Neural progenitor cell (in vitro differentiated cells): ENCODE results near the gene ATXN7L1. TPM values are rescaled to one million over a fixed set of nuclear protein-coding genes. Genes with fewer than 3 reads are reported as not detected.

Experiments used
- DNase-seq: peaks from one replicate; pipeline ENCODE4 v3.0.0-alpha.2; 2016; ENCODE audit warnings: low spot score
- H2AFZ ChIP-seq: fragments of 200-600 bp; sonication (generic); replicated peaks from 2 replicates; pipeline ENCODE4 v1.6.1; 2016; ENCODE audit warnings: antibody characterized with exemption
- H3F3A ChIP-seq: fragments of 200-600 bp; sonication (generic); 2 replicates; pipeline ENCODE4 v1.6.1; 2016; ENCODE audit warnings: antibody characterized with exemption, low read depth
- H3K27ac ChIP-seq: fragments of 200-600 bp; sonication (generic); 2 replicates; pipeline ENCODE4 v1.5.1; 2016; ENCODE audit warnings: mild to moderate bottlenecking
- H3K27me3 ChIP-seq: fragments of 200-600 bp; sonication (generic); 2 replicates; pipeline ENCODE4 v1.6.1; 2016; ENCODE audit warnings: mild to moderate bottlenecking, moderate library complexity
- H3K36me3 ChIP-seq: fragments of 200-600 bp; sonication (generic); 2 replicates; pipeline ENCODE4 v1.5.1; 2016
- H3K4me1 ChIP-seq: fragments of 200-600 bp; sonication (generic); 2 replicates; pipeline ENCODE4 v1.6.1; 2016; ENCODE audit warnings: mixed run types
- H3K4me2 ChIP-seq: fragments of 200-600 bp; sonication (generic); 2 replicates; pipeline ENCODE4 v1.6.1; 2016
- H3K4me3 ChIP-seq: fragments of 200-600 bp; sonication (generic); 2 replicates; pipeline ENCODE4 v1.5.1; 2016
- H3K79me2 ChIP-seq: fragments of 200-600 bp; sonication (generic); 2 replicates; pipeline ENCODE4 v1.6.1; 2016; ENCODE audit warnings: low read depth
- H3K9ac ChIP-seq: fragments of 200-600 bp; sonication (generic); 2 replicates; pipeline ENCODE4 v1.6.1; 2016
- H3K9me3 ChIP-seq: fragments of 200-600 bp; sonication (generic); 2 replicates; pipeline ENCODE4 v1.5.1; 2016; ENCODE audit warnings: low read depth
- H4K20me1 ChIP-seq: fragments of 200-600 bp; sonication (generic); 2 replicates; pipeline ENCODE4 v1.6.1; 2016; ENCODE audit warnings: low read depth
- H3K27ac Mint-ChIP-seq: 3 replicates; pipeline ENCODE4 v1.8.0; 2021; ENCODE audit warnings: mixed read lengths
- H3K27me3 Mint-ChIP-seq: 2 replicates; pipeline ENCODE4 v1.8.0; 2022; ENCODE audit warnings: low read depth, mild to moderate bottlenecking, inconsistent platforms, moderate library complexity, mixed read lengths; ENCODE audit not compliant: insufficient read depth
- H3K36me3 Mint-ChIP-seq: 3 replicates; pipeline ENCODE4 v1.8.0; 2021; ENCODE audit warnings: mixed read lengths
- H3K4me1 Mint-ChIP-seq: 3 replicates; pipeline ENCODE4 v1.8.0; 2021; ENCODE audit warnings: mixed read lengths
- H3K4me3 Mint-ChIP-seq: 3 replicates; pipeline ENCODE4 v1.8.0; 2021; ENCODE audit warnings: mild to moderate bottlenecking, moderate library complexity, mixed read lengths
- H3K9me3 Mint-ChIP-seq: 3 replicates; pipeline ENCODE4 v1.8.0; 2020; ENCODE audit warnings: mixed read lengths
- CTCF ChIP-seq: fragments of 200-600 bp; sonication (generic); IDR thresholded peaks from 2 replicates; pipeline ENCODE4 v1.5.1; 2017; ENCODE audit warnings: antibody characterized with exemption, mild to moderate bottlenecking
- EZH2 ChIP-seq: fragments of 200-600 bp; sonication (generic); IDR thresholded peaks from 2 replicates; pipeline ENCODE4 v1.6.1; 2017; ENCODE audit warnings: antibody characterized with exemption, mild to moderate bottlenecking, moderate library complexity
- EZH2phosphoT487 ChIP-seq: fragments of 200-600 bp; sonication (generic); IDR thresholded peaks from 2 replicates; pipeline ENCODE4 v1.6.1; 2017; ENCODE audit warnings: antibody characterized with exemption
- total RNA-seq: library from RNA; depleted of rRNA; stranded (reverse); fragments of >200 nt; gene quantifications from 2 replicates; pipeline ENCODE4 v1.2.3, GENCODE V29; 2015; ENCODE audit warnings: low replicate concordance

Gene ATXN7L1
- total RNA-seq, 1 donor from 2014 or later, result 5.9 TPM

DNA sequence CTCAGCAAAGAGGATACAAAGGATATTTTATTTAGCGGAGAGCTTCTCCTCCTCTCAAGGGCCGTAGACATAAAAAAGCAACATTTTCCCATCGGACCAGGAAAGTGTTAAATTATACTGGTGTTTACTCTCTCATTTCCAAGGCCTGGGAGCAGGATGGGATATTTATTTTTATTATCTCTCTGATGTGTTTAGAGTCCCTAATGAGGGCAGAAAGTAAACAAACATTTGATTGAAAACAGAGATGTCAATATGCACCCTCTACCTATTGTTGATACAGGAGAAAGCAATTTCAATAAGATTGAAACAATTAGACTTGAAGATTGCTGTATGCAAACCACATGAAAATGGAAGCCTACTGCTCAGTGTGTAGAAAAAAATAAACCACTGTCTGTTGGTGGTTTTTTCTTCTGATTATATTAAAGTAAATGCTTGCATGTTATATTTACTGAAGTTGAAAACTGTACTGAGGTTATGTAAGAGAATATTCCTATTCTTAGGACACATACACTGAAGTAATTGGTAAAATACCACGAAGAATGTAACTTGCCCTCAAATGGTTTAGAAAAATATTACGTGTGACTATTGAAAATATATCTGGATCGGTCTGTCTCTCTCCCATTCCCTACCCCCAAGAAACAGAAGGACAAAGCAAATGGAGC is 59.3 kb downstream of the ATXN7L1 start:
- H3K4me3 Mint-ChIP-seq, result no peak overlapping the region
- no peaks in the 10 kb centered on the region for H3K9me3 Mint-ChIP-seq
- H3K27ac Mint-ChIP-seq, result peak overlapping the region; percentile 4
- Histone ChIP-seq H3K79me2 (no peaks in the 10 kb centered on the region), H4K20me1 (peaks cover 5% of the 10 kb centered on the region), H3K27ac (no peak overlapping the region), H3K4me3 (no peak overlapping the region), H3K36me3 (no peaks in the 10 kb centered on the region), H3K9me3 (no peaks in the 10 kb centered on the region), H3K4me1 (no peaks in the 10 kb centered on the region), H3K27me3 (no peaks in the 10 kb centered on the region), H3K4me2 (no peak overlapping the region), H3K9ac (no peak overlapping the region), H3F3A (no peaks in the 10 kb centered on the region), H2AFZ (no peak overlapping the region)
- H3K4me1 Mint-ChIP-seq, result peaks cover 20% of the 10 kb centered on the region
- H3K36me3 Mint-ChIP-seq, result peaks cover 11% of the 10 kb centered on the region
- TF ChIP-seq CTCF, result no peak
- TF ChIP-seq EZH2, result no peak
- no peak for TF ChIP-seq EZH2phosphoT487
- peaks cover 10% of the 10 kb centered on the region for H3K27me3 Mint-ChIP-seq
- no peak for DNase-seq

DNA sequence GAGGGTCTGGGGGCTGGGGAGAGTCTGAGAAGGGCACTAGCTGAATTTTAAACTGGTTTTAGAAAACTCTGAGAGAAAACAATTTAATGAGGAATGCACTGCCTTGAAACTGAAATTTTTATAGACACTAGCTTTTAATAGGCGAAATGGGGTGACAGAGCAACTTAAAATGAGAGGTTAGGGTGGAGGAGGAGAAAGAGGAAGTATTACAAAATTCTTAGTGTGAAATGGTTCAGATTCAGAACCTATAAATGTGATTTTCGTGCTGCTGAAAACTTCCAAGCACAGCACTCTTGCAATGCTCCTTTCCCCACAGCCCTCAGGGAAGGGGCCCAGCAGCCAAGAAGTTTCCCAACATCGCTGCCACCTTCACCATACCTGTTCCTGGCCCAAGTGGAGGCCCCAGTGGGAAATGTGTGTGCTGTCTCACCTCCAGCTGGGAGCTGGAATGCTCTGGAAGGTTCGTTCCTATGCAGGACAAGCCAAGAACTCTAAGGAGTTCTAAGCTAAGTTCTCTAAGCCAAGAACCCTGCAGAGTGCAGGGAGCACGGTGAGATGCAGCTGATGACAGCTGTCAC is 60.0 kb downstream of the ATXN7L1 start:
- no peak overlapping the region for H3K27ac ChIP-seq
- no peak overlapping the region for H3K4me2 ChIP-seq
- H3F3A ChIP-seq, result no peaks in the 10 kb centered on the region
- Mint-ChIP-seq H3K36me3 (peaks cover 10% of the 10 kb centered on the region), H3K27me3 (peaks cover 6% of the 10 kb centered on the region), H3K4me1 (peaks cover 20% of the 10 kb centered on the region), H3K27ac (no peak overlapping the region), H3K9me3 (no peaks in the 10 kb centered on the region), H3K4me3 (no peak overlapping the region)
- no peak for TF ChIP-seq CTCF
- TF ChIP-seq EZH2phosphoT487, result no peak
- TF ChIP-seq EZH2, result no peak
- H3K79me2 ChIP-seq, result no peaks in the 10 kb centered on the region
- H3K4me3 ChIP-seq, result no peak overlapping the region
- no peak overlapping the region for H2AFZ ChIP-seq
- H3K4me1 ChIP-seq, result no peaks in the 10 kb centered on the region
- no peaks in the 10 kb centered on the region for H3K36me3 ChIP-seq
- H3K9ac ChIP-seq, result no peak overlapping the region
- H3K9me3 ChIP-seq, result no peaks in the 10 kb centered on the region
- DNase-seq, result no peak
- no peaks in the 10 kb centered on the region for H3K27me3 ChIP-seq
- H4K20me1 ChIP-seq, result peaks cover 6% of the 10 kb centered on the region

GRCh38 chr7:105815576-105815975 is 60.8 kb downstream of the ATXN7L1 start:
- Histone ChIP-seq H3K9ac (no peak overlapping the region), H3K79me2 (no peaks in the 10 kb centered on the region), H3K27ac (no peak overlapping the region), H3K4me2 (no peak overlapping the region), H3K27me3 (no peaks in the 10 kb centered on the region), H3K9me3 (no peaks in the 10 kb centered on the region), H3K4me1 (no peaks in the 10 kb centered on the region), H4K20me1 (peaks cover 9% of the 10 kb centered on the region), H2AFZ (no peak overlapping the region), H3F3A (no peaks in the 10 kb centered on the region), H3K36me3 (no peaks in the 10 kb centered on the region), H3K4me3 (no peak overlapping the region)
- Mint-ChIP-seq H3K4me1 (peaks cover 20% of the 10 kb centered on the region), H3K9me3 (no peaks in the 10 kb centered on the region), H3K27ac (no peak overlapping the region), H3K27me3 (peaks cover 6% of the 10 kb centered on the region), H3K4me3 (no peak overlapping the region), H3K36me3 (peaks cover 6% of the 10 kb centered on the region)
- no peak for DNase-seq
- TF ChIP-seq CTCF, result no peak
- no peak for TF ChIP-seq EZH2
- TF ChIP-seq EZH2phosphoT487, result no peak
